ENCODE data around the gene KIFC3. TPM values are rescaled to one million over a fixed set of nuclear protein-coding genes. Genes with fewer than 3 reads are reported as not detected.
"Not testable (repeated sequence)": the region's sequence is repeated elsewhere in the genome, so short reads cannot be mapped to it uniquely, and the experiment has no call there.

The KIFC3 gene
- total and polyA plus RNA-seq, 9 donors: 4.6 to 54.0 (median 23.8) TPM

GRCh38 chr16:57730771-57731730 is 71.2 kb downstream of the KIFC3 start:
- intact Hi-C loops (cut with DNase I): loop anchor here in 1 of 4 donors (10.0 kb wide), 1 partner anchor 796 kb away; the partner anchor contains the start of gene HERPUD1

GRCh38 chr16:57729852-57730251 is 72.4 kb downstream of the KIFC3 start:
- H3K4me3 ChIP-seq; H3K27ac ChIP-seq; H3K36me3 ChIP-seq; H3K4me1 ChIP-seq (ENCODE audit: insufficient read depth); H3K9me3 ChIP-seq; H3K27me3 ChIP-seq; DNase-seq: not testable (repeated sequence)
- intact Hi-C loops (cut with DNase I): loop anchor here in 1 of 4 donors (10.0 kb wide), 1 partner anchor 795 kb away; the partner anchor contains the start of gene HERPUD1
- WGBS, 3 donors: 84 to 95% (median 93%) methylated on average over 5 to 6 of the region's 6 CpGs

More at GRCh38 chr16:57730771-57731730, 71.2 kb downstream of the KIFC3 start:
- H3K27ac ChIP-seq: no peak overlapping the region
- H3K36me3 ChIP-seq: no peaks in the 10 kb centered on the region
- no peak overlapping the region for H3K4me3 ChIP-seq
- no peaks in the 10 kb centered on the region for H3K9me3 ChIP-seq
- TF ChIP-seq EP300 (IDR thresholded peaks at IDR 0.05) (no peak), CTCF (IDR thresholded peaks at IDR 0.05) (no peak), POLR2A (IDR thresholded peaks at IDR 0.05) (no peak)
- no peaks in the 10 kb centered on the region for H3K4me1 ChIP-seq (ENCODE audit: insufficient read depth)
- DNase-seq: no peak
- no peaks in the 10 kb centered on the region for H3K27me3 ChIP-seq
- whole genome bisulfite sequencing, 3 donors: 55 to 58% (median 55%) methylated on average over 13 of the region's 13 CpGs

GRCh38 chr16:57729182-57729484 is 73.2 kb downstream of the KIFC3 start:
- TF ChIP-seq EP300 (IDR thresholded peaks at IDR 0.05) (no peak), POLR2A (IDR thresholded peaks at IDR 0.05) (no peak)
- H3K36me3 ChIP-seq: no peaks in the 10 kb centered on the region

GRCh38 chr16:57728336-57729181 is 73.7 kb downstream of the KIFC3 start:
- no peak for DNase-seq
- WGBS, 3 donors: 95 to 97% (median 96%) methylated on average over 14 of the region's 14 CpGs
- Histone ChIP-seq H3K36me3 (no peaks in the 10 kb centered on the region), H3K4me1 (ENCODE audit: insufficient read depth) (no peaks in the 10 kb centered on the region), H3K4me3 (no peak overlapping the region), H3K27me3 (no peaks in the 10 kb centered on the region), H3K27ac (no peak overlapping the region), H3K9me3 (no peaks in the 10 kb centered on the region)
- TF ChIP-seq CTCF (IDR thresholded peaks at IDR 0.05): no peak
- no peak for TF ChIP-seq EP300 (IDR thresholded peaks at IDR 0.05)
- no peak for TF ChIP-seq POLR2A (IDR thresholded peaks at IDR 0.05)
- intact Hi-C loops (cut with DNase I): no loop called here

More at GRCh38 chr16:57729182-57729484, 73.2 kb downstream of the KIFC3 start:
- WGBS, 3 donors: 87 to 97% (median 90%) methylated on average over 1 of the region's 1 CpG
- Histone ChIP-seq H3K4me3 (no peak overlapping the region), H3K27me3 (no peaks in the 10 kb centered on the region), H3K4me1 (ENCODE audit: insufficient read depth) (no peaks in the 10 kb centered on the region), H3K9me3 (no peaks in the 10 kb centered on the region), H3K27ac (no peak overlapping the region)
- DNase-seq: no peak
- intact Hi-C loops (cut with DNase I): no loop called here

- TF ChIP-seq CTCF (IDR thresholded peaks at IDR 0.05) (no peak), POLR2A (IDR thresholded peaks at IDR 0.05) (no peak), EP300 (IDR thresholded peaks at IDR 0.05) (no peak)
- no peak overlapping the region for H3K4me3 ChIP-seq
- no peaks in the 10 kb centered on the region for H3K36me3 ChIP-seq
- H3K4me1 ChIP-seq (ENCODE audit: insufficient read depth): no peaks in the 10 kb centered on the region
- no peaks in the 10 kb centered on the region for H3K9me3 ChIP-seq
- DNase-seq: no peak
- WGBS, 3 donors: 64 to 74% (median 68%) methylated on average over 4 of the region's 4 CpGs
- no peaks in the 10 kb centered on the region for H3K27me3 ChIP-seq
- H3K27ac ChIP-seq: no peak overlapping the region
- intact Hi-C loops (cut with DNase I): no loop called here
Measured at GRCh38 chr16:57727610-57728009, 74.7 kb downstream of the KIFC3 start.
